Measurements from ENCODE around the gene CDH22.

Gene CDH22

DNA sequence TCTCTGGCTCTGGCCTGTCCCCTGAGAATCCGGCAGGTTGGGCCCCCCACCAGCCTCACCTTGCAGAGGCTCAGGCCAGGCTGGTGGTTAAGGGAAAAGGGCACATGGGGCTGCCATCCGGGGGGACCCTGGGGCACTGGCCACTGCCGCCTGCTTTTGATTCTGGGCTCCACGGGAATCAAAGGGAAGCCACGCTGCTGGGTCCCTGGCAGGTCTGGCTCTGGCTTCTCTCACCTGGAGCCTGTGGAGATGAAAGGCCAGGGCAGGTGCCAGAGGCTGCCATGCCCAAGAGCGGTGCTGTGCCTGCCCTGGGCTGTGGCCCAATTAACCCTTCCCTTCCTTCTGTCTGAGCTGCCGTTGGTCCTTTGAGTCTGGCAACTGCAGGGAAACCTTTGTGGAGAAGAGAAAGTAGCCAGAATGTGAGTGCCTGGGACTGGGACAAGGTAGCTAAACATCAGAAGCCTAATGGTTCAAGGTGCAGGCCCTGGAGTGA is 9.4 kb upstream of the CDH22 start:
- DNase-seq, result no peak

DNA sequence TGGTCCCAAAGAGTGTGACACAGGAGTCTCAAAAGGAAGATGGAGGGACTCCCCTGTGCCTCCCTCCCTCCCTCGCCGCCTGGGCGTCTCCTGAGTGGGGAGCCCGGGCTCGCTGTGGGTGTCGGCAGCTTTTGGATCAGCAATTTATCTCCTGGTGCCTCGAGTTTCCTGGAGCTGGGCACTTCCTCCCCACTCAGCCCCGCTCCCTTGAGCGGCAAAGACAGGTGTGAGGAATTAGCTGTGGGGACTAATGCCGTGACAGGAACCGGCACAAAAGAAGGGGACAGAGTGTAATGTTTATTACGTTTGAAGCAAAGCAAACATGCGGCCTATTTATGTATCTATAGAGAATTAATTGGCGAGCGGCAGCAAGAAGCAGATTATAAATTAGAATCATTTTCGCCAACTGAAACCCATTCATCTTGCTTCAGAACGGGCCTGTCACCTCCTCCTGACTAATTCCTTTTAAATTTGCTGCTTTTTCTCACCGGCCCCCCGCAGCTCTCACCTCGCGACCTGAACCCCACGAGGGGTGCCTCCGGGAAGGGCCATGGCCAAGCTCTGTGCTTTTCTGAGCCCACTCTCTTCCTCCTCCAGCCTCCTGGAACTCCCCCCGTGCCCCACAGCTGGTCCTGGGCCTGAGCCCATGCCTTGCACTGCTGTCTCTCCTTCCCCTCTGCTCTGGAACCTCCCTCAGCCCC is 8.8 kb upstream of the CDH22 start:
- DNase-seq, result peak; percentile 53

GRCh38 chr20:46315311-46315710 is 7.0 kb upstream of the CDH22 start:
- DNase-seq, result no peak

GRCh38 chr20:46312945-46313861 is 4.9 kb upstream of the CDH22 start:
- DNase-seq, result no peak

DNA sequence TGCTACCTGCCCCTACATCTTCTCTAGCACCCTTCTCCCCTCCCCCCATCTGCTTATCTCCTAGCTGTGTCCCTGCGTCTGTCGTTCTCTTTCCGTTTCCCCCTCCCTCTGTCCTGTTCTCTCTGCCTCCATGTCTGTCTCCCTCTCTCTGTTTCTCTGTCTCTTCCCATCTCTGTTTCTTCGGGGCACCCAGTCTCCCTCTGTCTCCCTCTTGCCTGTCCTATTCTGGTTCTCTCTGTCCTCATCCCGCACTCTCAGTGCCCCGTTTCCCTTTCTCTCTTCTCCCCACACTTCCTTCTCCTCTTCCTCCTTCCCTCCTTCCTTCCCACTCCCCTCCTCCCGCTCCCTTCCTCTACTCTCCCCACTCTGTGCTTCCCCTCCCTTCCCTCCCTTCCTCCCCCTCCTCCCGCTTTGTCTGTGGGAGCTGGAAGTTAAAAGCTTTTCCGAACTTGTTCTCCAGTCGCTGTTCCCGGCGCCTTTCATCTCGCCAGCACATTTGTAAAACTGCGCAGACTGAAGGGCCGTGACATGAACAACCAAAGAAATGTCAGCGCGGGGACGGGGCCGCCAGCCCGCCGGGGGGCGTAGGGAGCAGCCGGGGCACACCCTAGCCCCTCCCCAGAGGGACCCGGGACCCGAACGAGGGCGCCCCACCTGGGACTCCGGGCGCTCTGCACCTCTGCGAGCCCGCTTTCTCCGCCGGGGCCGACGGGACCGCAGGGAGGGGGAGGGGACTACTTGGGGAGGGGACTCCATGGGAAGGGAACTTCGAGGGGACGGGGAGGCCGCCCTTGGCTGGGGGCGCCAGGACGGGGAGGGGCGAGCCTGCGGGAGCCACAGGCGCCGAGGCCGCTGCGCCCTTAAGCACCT is 4.0 kb upstream of the CDH22 start:
- DNase-seq, result no peak

- DNase-seq, result no peak
Measured at GRCh38 chr20:46311719-46312074, 3.4 kb upstream of the CDH22 start.

- DNase-seq, result no peak
Measured at GRCh38 chr20:46311039-46311650, 2.8 kb upstream of the CDH22 start.

DNA sequence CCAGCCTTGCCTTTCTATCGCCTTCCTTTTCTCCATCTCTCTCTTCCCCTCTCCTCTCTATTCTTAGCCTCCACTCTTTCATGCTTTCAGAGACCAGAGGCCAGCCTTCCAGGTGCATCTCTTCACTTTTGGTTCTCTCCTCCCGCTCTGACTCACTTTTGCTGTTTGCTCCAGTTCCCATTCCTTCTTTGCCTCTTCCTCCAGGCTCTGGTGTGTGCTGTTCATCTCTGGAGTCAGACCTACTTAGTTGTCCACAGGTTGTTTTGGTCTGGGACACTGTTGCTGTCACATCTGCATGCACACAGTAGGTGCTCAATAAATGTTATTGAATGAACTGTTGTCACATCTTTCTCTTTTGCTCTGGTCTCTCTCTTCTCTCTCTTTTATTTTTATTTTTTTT is 1.6 kb upstream of the CDH22 start:
- no peak for DNase-seq

DNA sequence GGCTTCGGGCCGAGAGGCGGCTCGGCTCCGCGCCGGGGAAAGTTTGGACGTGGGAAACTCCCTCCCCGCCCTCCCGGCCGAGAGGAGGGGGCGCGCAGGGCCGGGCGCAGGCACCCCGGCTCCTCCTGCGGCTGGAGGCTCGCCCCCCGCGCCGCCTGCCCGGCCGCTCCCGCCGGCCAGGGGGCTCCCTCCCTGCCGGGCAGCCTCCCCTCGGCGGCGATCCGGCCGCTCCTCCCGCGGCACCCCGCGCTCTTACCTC is 370 bp downstream of the CDH22 start:
- no peak for DNase-seq

DNA sequence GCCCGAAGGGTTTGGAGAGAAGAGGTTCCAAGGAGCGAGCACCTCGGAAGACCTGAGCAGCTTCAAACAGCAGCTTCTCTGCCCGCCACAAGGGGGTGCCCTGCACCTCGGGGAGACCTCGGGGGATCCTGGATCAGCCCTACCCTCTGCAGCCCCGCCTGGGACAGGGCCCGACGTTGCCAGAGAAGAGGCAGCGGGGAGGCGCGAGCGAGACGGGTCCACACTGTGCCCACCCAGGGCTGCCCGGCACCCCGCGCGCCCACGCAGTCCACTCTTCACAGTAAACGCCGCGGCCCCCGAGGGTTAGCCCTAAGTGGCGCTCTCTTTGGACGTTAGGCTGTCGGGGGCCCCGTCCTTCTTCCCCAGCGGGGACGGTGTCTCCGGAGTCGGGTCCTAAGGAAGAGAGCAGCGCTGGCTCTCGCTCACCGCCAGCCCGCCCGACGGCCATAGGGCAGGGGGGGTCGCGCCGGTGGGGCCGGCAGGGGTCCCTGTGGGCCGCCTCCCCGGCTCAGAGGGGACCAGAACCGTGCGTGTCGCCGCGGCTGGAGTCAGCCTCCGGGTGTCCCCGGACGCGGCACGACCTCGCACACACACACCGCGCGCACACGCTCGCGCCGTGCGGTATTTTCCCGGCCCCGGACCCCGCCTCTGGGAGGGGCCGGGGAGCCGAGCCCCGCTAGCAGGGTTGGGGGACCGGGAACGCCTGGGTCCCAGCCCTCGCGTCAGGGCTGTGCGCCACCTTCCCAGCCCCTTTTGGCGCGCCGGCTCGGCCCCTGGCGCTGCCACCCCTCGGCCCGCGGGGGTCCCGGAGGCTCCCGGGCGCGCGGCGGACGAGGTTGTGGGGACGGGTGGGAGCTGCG is 929 bp downstream of the CDH22 start:
- DNase-seq, result peak; percentile 66

GRCh38 chr20:46306743-46307138 is 1.6 kb downstream of the CDH22 start:
- DNase-seq, result no peak

DNA sequence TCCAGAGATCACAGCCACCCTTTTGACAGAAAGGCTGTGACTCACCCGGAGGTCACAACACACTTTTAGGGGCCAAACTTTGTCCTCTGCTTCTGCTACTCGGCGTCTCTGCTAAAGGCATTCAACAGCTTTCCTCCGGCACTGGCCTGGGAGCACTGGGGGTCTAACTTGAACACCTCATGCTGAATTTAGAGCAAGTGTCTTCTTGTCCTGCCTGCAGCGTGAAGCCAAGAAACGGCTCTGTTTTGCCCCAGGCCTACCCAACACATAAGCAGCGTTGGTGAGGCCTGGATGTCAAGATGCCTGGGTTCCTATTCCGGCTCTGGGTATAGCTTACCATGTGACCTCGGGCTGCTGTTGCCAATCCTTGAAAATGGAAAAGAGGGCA is 2.3 kb downstream of the CDH22 start:
- no peak for DNase-seq

- DNase-seq, result no peak
Measured at GRCh38 chr20:46305331-46305972, 2.8 kb downstream of the CDH22 start.

GRCh38 chr20:46304852-46305251 is 3.4 kb downstream of the CDH22 start:
- DNase-seq, result no peak

- no peak for DNase-seq
Measured at GRCh38 chr20:46304361-46304760, 3.9 kb downstream of the CDH22 start.

- no peak for DNase-seq
Measured at GRCh38 chr20:46303176-46303956, 4.9 kb downstream of the CDH22 start.

GRCh38 chr20:46302106-46302505 is 6.2 kb downstream of the CDH22 start:
- DNase-seq, result no peak

DNA sequence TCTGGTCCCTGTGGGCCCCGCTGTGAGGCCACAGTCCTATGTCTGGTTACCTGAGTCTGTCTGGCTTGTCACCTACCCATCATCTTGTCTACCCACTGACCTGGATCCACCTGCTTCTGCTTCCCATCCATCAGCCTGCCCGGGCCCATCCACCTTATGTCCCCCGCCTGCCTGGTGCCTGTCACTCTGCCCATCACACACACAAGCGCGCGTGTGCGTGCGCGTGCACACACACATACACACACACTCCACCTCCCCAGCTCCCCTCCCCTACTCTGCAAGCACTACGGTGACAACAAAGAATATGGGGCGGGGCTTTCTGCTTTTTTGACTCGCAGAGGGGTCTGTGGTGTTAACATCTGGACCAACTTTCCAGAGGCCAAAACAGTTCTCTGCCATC is 8.0 kb downstream of the CDH22 start:
- DNase-seq, result no peak

DNA sequence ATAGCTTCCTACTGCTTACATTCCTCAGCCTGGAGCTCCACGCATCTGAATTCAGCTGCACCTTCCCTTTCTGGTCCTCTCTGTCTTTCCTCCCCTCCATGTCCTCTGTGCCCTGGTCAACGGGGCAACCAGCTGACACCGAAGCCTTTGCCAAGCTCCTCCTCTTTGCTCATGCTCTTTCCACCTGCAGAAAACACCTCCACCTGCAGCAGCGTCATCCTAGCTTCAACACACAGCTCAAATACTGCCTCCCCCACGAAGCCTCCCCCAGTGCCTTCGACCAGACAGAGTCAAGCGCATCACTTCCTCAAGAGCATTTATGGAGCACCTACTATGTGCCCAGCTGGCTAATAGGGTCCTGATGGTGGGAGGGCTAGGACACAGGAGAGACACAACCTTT is 9.2 kb downstream of the CDH22 start:
- no peak for DNase-seq

DNA sequence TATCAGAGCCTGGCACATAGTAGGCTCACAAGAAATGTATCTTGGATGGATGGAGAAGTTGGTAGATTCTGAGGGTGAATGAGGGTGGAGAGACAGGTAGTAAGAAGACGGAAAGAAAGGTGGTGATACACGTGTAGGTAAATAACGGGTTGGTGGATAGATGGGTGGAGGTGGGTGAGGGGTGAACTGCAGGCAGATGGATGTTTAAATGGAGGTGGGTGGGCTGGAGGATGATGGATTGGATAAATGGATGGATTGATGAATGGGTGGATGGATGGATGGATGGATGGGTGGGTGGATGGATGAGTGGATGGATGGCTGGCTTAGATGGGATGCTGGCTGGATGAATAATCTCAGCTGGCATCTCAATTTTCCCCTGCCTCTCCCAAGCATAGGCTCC is 9.9 kb downstream of the CDH22 start:
- no peak for DNase-seq

All from NCI-H1436 (cell line).